ENCODE measurements around the gene ERVK3-1. TPM values are rescaled to one million over a fixed set of nuclear protein-coding genes. Genes with fewer than 3 reads are reported as not detected.
A peak's percentile ranks its signal among the peaks of the same experiment; 100 is the strongest.

The ERVK3-1 gene
- total and polyA plus RNA-seq, 2 of the 8 experiments (the other 6 are each of a cell fraction or from before 2014, with no cell fraction given) = 29.9 to 31.5 TPM

GRCh38 chr19:58278541-58279041, 26.6 kb upstream of the ERVK3-1 start, which contains the start of gene ZNF8 (continued):
- TF ChIP-seq SIN3A (conservative IDR thresholded peaks at IDR 0.05 in 1 of 2, IDR thresholded peaks at IDR 0.05 in 1 of 2; ENCODE audit: low read depth in 1 of 2, low read length in 2 of 2) (peak in 1 of 2 experiments; percentile 86; a peak in 2 of 4 replicates), CREB1 (IDR thresholded peaks at IDR 0.05) (0 out of 2 replicates have a peak, but pooled peaks have one; percentile 40), TAF7 (optimal IDR thresholded peaks at IDR 0.05; ENCODE audit: borderline replicate concordance, low read depth, low read length) (peak; percentile 83), KDM4A (IDR thresholded peaks at IDR 0.05; ENCODE audit: low read depth, low read length, severe bottlenecking) (no peak), KDM1A (IDR thresholded peaks at IDR 0.05; ENCODE audit: borderline replicate concordance, low read length) (no peak), TBP (IDR thresholded peaks at IDR 0.05; ENCODE audit: low read depth, low read length) (peak; percentile 93), SIX5 (IDR thresholded peaks at IDR 0.05; ENCODE audit: low read depth, low read length) (peak; percentile 64; the same call in 1 of the 2 replicates), BCL11A (IDR thresholded peaks at IDR 0.05; ENCODE audit: low read depth in 2 of 2, low read length in 2 of 2) (no peak), EGR1 (IDR thresholded peaks at IDR 0.05; ENCODE audit: borderline replicate concordance, low read depth, low read length) (peak; percentile 48; the same call in 1 of the 2 replicates), SP1 (IDR thresholded peaks at IDR 0.05; ENCODE audit: low read depth, low read length) (peak; percentile 96), CTBP2 (IDR thresholded peaks at IDR 0.05; ENCODE audit: borderline replicate concordance, insufficient read depth, insufficient read length, low read length) (no peak), CHD2 (IDR thresholded peaks at IDR 0.05; ENCODE audit: low read length) (peak; percentile 88), POLR2AphosphoS5 (IDR thresholded peaks at IDR 0.05; ENCODE audit: low read depth, low read length) (peak; percentile 83), USF2 (IDR thresholded peaks at IDR 0.05; ENCODE audit: low read length) (no peak), ZNF274 (IDR thresholded peaks at IDR 0.05; ENCODE audit: borderline replicate concordance, extremely low read depth, low read length) (no peak), GABPA (IDR thresholded peaks at IDR 0.05; ENCODE audit: borderline replicate concordance, insufficient read depth, low read length) (no peak), GTF2F1 (IDR thresholded peaks at IDR 0.05; ENCODE audit: borderline replicate concordance, low read depth, low read length) (no peak), KDM5A (IDR thresholded peaks at IDR 0.05; ENCODE audit: low read length) (no peak)
- TF ChIP-seq, protein P1, sequence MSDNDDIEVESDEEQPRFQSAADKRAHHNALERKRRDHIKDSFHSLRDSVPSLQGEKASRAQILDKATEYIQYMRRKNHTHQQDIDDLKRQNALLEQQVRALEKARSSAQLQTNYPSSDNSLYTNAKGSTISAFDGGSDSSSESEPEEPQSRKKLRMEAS (IDR thresholded peaks at IDR 0.05) = peak; percentile 56; the same call in 1 of the 2 replicates
